Measurements from ENCODE around the gene PAX1. TPM values are rescaled to one million over a fixed set of nuclear protein-coding genes. Genes with fewer than 3 reads are reported as not detected.
A peak's percentile ranks its signal among the peaks of the same experiment; 100 is the strongest.

Gene PAX1
- total and polyA plus RNA-seq, 2 experiments from 2014 or later: 0.14 TPM; not detected in 1

GRCh38 chr20:21663465-21663864 lies 42.0 kb upstream of the PAX1 start:
- H3K4me3 ChIP-seq: no peak overlapping the region
- H3K27ac ChIP-seq (ENCODE audit: low read depth): no peak overlapping the region
- no peak overlapping the region for H2AFZ ChIP-seq
- H3K27me3 ChIP-seq (ENCODE audit: insufficient read depth): no peaks in the 10 kb centered on the region
- no peak for TF ChIP-seq EZH2 (IDR thresholded peaks at IDR 0.05; ENCODE audit: low read depth, unreplicated experiment)
- no peak for TF ChIP-seq POLR2AphosphoS5 (IDR thresholded peaks at IDR 0.05; ENCODE audit: low read depth)
- no peak for TF ChIP-seq EZH2phosphoT487 (IDR thresholded peaks at IDR 0.05; ENCODE audit: unreplicated experiment)
- Mint-ChIP-seq H3K9me3 (no peaks in the 10 kb centered on the region), H3K4me3 (no peak overlapping the region), H3K27ac (no peak overlapping the region), H3K4me1 (no peaks in the 10 kb centered on the region), H3K36me3 (ENCODE audit: low read depth) (no peaks in the 10 kb centered on the region), H3K27me3 (ENCODE audit: insufficient read depth, low read depth, poor library complexity) (no peaks in the 10 kb centered on the region)
- no peaks in the 10 kb centered on the region for H3F3A ChIP-seq (replicated peaks; ENCODE audit: low read depth)
- DNase-seq (ENCODE audit: low spot score) (no peak), ATAC-seq (no peak)
- no peaks in the 10 kb centered on the region for H4K20me1 ChIP-seq (replicated peaks; ENCODE audit: insufficient read depth)
- no peaks in the 10 kb centered on the region; the same call in 1 of the 2 replicates for H3K4me1 ChIP-seq (ENCODE audit: insufficient read depth)
- peaks cover 7% of the 10 kb centered on the region; the same call in 1 of the 2 replicates for H3K9me2 ChIP-seq (ENCODE audit: insufficient read depth)
- H3K4me2 ChIP-seq: no peak overlapping the region
- H3K79me2 ChIP-seq (replicated peaks; ENCODE audit: insufficient read depth): no peaks in the 10 kb centered on the region
- no peaks in the 10 kb centered on the region for H3K36me3 ChIP-seq (ENCODE audit: insufficient read depth)

DNA sequence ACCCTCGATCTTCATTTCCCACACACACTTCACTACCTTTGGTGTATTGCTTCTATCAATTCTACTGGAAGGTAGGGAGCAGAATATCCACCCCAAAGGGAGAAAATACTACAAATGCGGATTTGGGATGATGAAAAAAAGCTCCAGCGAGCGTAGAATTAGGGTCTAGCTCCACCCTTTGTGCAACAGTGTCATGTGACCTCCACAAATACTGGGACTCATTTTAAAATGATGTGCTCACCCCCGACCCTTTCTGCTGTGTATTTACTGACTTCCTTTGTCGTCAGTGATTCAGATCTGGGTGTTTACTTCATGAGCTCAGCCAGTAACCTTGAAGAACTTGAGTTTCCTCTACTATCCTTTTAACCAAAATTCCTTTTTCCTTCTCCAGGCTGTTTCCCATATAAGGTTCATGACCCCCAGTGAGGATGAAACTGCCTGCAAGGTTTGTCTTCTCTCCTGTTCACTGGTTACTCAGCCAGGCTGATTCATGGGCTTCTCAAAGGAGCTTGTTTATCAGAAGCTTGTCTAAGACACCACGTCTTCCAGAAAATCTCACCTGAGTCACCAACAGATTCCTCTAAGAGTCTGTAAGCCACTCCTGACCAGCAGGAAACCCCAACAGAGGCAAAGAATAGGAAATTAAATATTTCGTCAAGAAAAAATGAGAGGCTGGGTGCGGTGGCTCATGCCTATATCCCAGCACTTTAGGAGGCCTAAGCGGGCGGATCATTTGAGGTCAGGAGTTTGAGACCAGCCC lies 39.6 kb upstream of the PAX1 start:
- no peaks in the 10 kb centered on the region for H3F3A ChIP-seq (replicated peaks; ENCODE audit: low read depth)
- H3K4me1 ChIP-seq (ENCODE audit: insufficient read depth): no peaks in the 10 kb centered on the region; the same call in 1 of the 2 replicates
- H3K27me3 ChIP-seq (ENCODE audit: insufficient read depth): no peaks in the 10 kb centered on the region
- H3K4me1 Mint-ChIP-seq: no peaks in the 10 kb centered on the region
- no peak overlapping the region for H3K27ac Mint-ChIP-seq
- H3K27me3 Mint-ChIP-seq (ENCODE audit: insufficient read depth, low read depth, poor library complexity): peaks cover 6% of the 10 kb centered on the region
- H2AFZ ChIP-seq: peak overlapping the region; percentile 80; the same call in 1 of the 2 replicates
- H4K20me1 ChIP-seq (replicated peaks; ENCODE audit: insufficient read depth): no peaks in the 10 kb centered on the region
- H3K27ac ChIP-seq (ENCODE audit: low read depth): no peak overlapping the region
- no peaks in the 10 kb centered on the region for H3K79me2 ChIP-seq (replicated peaks; ENCODE audit: insufficient read depth)
- H3K36me3 Mint-ChIP-seq (ENCODE audit: low read depth): no peaks in the 10 kb centered on the region
- no peaks in the 10 kb centered on the region; the same call in 2 of the 3 replicates for H3K9me3 Mint-ChIP-seq
- no peak overlapping the region for H3K4me2 ChIP-seq
- no peak overlapping the region for H3K4me3 ChIP-seq
- DNase-seq (ENCODE audit: low spot score) (no peak), ATAC-seq (no peak)
- H3K9me2 ChIP-seq (ENCODE audit: insufficient read depth): peaks cover 7% of the 10 kb centered on the region; the same call in 1 of the 2 replicates
- H3K36me3 ChIP-seq (ENCODE audit: insufficient read depth): no peaks in the 10 kb centered on the region
- H3K4me3 Mint-ChIP-seq: no peak overlapping the region
- TF ChIP-seq CTCF (conservative IDR thresholded peaks at IDR 0.05; ENCODE audit: low read depth in 2 of 2) (no peak), JUNB (IDR thresholded peaks at IDR 0.05; ENCODE audit: unreplicated experiment) (no peak), EZH2phosphoT487 (IDR thresholded peaks at IDR 0.05; ENCODE audit: unreplicated experiment) (no peak), NANOG (IDR thresholded peaks at IDR 0.05; ENCODE audit: borderline replicate concordance) (no peak), POLR2AphosphoS5 (IDR thresholded peaks at IDR 0.05; ENCODE audit: low read depth) (no peak), CREB1 (CRISPR knock-in tag; IDR thresholded peaks at IDR 0.05; ENCODE audit: low read depth) (no peak), REST (IDR thresholded peaks at IDR 0.05; ENCODE audit: unreplicated experiment) (no peak)
- TF ChIP-seq, protein P1, sequence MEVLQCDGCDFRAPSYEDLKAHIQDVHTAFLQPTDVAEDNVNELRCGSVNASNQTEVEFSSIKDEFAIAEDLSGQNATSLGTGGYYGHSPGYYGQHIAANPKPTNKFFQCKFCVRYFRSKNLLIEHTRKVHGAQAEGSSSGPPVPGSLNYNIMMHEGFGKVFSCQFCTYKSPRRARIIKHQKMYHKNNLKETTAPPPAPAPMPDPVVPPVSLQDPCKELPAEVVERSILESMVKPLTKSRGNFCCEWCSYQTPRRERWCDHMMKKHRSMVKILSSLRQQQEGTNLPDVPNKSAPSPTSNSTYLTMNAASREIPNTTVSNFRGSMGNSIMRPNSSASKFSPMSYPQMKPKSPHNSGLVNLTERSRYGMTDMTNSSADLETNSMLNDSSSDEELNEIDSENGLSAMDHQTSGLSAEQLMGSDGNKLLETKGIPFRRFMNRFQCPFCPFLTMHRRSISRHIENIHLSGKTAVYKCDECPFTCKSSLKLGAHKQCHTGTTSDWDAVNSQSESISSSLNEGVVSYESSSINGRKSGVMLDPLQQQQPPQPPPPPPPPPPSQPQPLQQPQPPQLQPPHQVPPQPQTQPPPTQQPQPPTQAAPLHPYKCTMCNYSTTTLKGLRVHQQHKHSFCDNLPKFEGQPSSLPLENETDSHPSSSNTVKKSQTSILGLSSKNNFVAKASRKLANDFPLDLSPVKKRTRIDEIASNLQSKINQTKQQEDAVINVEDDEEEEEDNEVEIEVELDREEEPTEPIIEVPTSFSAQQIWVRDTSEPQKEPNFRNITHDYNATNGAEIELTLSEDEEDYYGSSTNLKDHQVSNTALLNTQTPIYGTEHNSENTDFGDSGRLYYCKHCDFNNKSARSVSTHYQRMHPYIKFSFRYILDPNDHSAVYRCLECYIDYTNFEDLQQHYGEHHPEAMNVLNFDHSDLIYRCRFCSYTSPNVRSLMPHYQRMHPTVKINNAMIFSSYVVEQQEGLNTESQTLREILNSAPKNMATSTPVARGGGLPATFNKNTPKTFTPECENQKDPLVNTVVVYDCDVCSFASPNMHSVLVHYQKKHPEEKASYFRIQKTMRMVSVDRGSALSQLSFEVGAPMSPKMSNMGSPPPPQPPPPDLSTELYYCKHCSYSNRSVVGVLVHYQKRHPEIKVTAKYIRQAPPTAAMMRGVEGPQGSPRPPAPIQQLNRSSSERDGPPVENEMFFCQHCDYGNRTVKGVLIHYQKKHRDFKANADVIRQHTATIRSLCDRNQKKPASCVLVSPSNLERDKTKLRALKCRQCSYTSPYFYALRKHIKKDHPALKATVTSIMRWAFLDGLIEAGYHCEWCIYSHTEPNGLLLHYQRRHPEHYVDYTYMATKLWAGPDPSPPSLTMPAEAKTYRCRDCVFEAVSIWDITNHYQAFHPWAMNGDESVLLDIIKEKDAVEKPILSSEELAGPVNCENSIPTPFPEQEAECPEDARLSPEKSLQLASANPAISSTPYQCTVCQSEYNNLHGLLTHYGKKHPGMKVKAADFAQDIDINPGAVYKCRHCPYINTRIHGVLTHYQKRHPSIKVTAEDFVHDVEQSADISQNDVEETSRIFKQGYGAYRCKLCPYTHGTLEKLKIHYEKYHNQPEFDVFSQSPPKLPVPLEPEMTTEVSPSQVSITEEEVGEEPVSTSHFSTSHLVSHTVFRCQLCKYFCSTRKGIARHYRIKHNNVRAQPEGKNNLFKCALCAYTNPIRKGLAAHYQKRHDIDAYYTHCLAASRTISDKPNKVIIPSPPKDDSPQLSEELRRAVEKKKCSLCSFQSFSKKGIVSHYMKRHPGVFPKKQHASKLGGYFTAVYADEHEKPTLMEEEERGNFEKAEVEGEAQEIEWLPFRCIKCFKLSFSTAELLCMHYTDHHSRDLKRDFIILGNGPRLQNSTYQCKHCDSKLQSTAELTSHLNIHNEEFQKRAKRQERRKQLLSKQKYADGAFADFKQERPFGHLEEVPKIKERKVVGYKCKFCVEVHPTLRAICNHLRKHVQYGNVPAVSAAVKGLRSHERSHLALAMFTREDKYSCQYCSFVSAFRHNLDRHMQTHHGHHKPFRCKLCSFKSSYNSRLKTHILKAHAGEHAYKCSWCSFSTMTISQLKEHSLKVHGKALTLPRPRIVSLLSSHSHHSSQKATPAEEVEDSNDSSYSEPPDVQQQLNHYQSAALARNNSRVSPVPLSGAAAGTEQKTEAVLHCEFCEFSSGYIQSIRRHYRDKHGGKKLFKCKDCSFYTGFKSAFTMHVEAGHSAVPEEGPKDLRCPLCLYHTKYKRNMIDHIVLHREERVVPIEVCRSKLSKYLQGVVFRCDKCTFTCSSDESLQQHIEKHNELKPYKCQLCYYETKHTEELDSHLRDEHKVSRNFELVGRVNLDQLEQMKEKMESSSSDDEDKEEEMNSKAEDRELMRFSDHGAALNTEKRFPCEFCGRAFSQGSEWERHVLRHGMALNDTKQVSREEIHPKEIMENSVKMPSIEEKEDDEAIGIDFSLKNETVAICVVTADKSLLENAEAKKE (CRISPR knock-in tag; IDR thresholded peaks at IDR 0.05): no peak

Measured in GM23338 (cell line).